ENCODE results near the gene SERPINE3. TPM values are rescaled to one million over a fixed set of nuclear protein-coding genes. Genes with fewer than 3 reads are reported as not detected.

SERPINE3 gene
- total and polyA plus RNA-seq, 4 donors, result 0.63 TPM; not detected in 3

DNA sequence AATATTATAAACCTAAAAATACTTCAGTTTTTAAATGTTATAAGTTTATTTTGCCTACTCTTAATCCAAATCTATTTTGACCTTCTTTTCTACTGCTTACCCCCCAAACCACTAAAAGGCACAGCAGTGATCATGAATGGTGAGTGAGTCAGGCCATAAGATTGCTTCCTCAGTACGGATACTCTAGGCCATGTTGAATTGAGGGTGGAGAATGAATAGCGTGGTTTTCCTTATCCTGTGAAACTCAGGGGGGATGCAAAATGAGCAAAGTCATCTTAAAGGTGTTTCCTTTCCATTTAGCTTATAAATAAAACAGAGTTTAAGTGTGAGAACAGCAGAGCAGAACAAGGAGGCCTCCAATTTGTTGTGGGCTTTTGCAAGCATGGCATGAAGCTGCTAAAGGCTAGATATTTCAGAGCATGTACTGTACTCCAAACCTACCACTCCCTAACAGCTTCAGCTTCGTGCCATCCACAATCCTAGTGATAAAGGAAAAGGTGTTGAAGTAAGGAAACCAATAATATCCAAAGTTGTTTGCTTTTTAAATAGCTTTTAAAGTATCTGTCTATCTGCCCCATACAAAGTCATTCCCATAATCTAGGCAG, 25.0 kb downstream of the SERPINE3 start:
- Histone ChIP-seq H3K9me3 (ENCODE audit: control insufficient read depth in 4 of 4, low read length in 3 of 4) (no peaks in the 10 kb centered on the region), H3K36me3 (ENCODE audit: control insufficient read depth in 4 of 4, insufficient read depth in 3 of 4, low read depth in 1 of 4, low read length in 3 of 4) (peaks cover 0 to 55% (median 36%) of the 10 kb centered on the region in 4 donors), H3K27me3 (ENCODE audit: control insufficient read depth in 4 of 4, insufficient read depth in 4 of 4, low read length in 3 of 4) (no peaks in the 10 kb centered on the region), H3K9ac (ENCODE audit: low read depth in 1 of 2, low read length in 2 of 2) (no peak overlapping the region), H3K27ac (ENCODE audit: low read depth in 1 of 2, low read length in 2 of 2) (no peak overlapping the region), H3K4me1 (ENCODE audit: control insufficient read depth in 4 of 4, insufficient read depth in 4 of 4, low read length in 3 of 4) (peaks cover 0 to 10% (median 0%) of the 10 kb centered on the region in 4 donors), H3K4me3 (ENCODE audit: low read depth in 1 of 3, low read length in 3 of 3) (no peak overlapping the region)
- 87% methylated on average over 3 of the region's 3 CpGs for WGBS
- no peak for TF ChIP-seq HNF4A (conservative IDR thresholded peaks at IDR 0.05)
- TF ChIP-seq YY1 (IDR thresholded peaks at IDR 0.05), result no peak
- TF ChIP-seq EGR1 (IDR thresholded peaks at IDR 0.05; ENCODE audit: low read depth in 2 of 2), result no peak
- TF ChIP-seq, protein P1, sequence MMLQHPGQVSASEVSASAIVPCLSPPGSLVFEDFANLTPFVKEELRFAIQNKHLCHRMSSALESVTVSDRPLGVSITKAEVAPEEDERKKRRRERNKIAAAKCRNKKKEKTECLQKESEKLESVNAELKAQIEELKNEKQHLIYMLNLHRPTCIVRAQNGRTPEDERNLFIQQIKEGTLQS (IDR thresholded peaks at IDR 0.05), result no peak
- no peak for TF ChIP-seq FOXA2 (IDR thresholded peaks at IDR 0.05)
- no peak for TF ChIP-seq RAD21 (IDR thresholded peaks at IDR 0.05)
- TF ChIP-seq SP1 (IDR thresholded peaks at IDR 0.05), result no peak
- TF ChIP-seq, protein P2, sequence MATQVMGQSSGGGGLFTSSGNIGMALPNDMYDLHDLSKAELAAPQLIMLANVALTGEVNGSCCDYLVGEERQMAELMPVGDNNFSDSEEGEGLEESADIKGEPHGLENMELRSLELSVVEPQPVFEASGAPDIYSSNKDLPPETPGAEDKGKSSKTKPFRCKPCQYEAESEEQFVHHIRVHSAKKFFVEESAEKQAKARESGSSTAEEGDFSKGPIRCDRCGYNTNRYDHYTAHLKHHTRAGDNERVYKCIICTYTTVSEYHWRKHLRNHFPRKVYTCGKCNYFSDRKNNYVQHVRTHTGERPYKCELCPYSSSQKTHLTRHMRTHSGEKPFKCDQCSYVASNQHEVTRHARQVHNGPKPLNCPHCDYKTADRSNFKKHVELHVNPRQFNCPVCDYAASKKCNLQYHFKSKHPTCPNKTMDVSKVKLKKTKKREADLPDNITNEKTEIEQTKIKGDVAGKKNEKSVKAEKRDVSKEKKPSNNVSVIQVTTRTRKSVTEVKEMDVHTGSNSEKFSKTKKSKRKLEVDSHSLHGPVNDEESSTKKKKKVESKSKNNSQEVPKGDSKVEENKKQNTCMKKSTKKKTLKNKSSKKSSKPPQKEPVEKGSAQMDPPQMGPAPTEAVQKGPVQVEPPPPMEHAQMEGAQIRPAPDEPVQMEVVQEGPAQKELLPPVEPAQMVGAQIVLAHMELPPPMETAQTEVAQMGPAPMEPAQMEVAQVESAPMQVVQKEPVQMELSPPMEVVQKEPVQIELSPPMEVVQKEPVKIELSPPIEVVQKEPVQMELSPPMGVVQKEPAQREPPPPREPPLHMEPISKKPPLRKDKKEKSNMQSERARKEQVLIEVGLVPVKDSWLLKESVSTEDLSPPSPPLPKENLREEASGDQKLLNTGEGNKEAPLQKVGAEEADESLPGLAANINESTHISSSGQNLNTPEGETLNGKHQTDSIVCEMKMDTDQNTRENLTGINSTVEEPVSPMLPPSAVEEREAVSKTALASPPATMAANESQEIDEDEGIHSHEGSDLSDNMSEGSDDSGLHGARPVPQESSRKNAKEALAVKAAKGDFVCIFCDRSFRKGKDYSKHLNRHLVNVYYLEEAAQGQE (IDR thresholded peaks at IDR 0.05), result no peak
- TF ChIP-seq FOXA1 (IDR thresholded peaks at IDR 0.05), result no peak
- TF ChIP-seq GABPA (IDR thresholded peaks at IDR 0.05 in 1 of 2, conservative IDR thresholded peaks at IDR 0.05 in 1 of 2), result no peak
- no peak for TF ChIP-seq TAF1 (conservative IDR thresholded peaks at IDR 0.05)
- TF ChIP-seq RXRA (IDR thresholded peaks at IDR 0.05), result no peak
- DNase-seq (ENCODE audit: low spot score), result no peak

DNA sequence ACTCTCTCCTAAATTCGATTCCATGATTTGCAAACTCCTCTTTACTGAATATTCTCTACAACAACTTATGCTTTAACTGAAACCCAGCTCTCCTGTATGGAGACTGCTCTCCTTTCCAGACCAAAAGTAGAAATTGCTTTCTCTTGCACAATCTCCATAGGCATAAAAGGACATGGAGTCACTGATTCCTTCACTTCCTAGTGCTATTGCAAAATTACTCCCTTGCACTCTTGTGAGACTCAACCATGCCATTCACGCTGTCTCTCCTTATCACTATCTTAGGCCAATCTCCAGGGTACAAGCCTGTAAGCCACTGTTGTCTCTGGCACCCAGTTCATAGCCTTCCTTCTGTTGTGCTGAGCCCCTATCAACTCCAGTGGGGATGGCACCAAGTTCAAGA, 30.6 kb downstream of the SERPINE3 start:
- Histone ChIP-seq H3K4me1 (ENCODE audit: control insufficient read depth in 4 of 4, insufficient read depth in 4 of 4, low read length in 3 of 4) (no peaks in the 10 kb centered on the region), H3K27me3 (ENCODE audit: control insufficient read depth in 4 of 4, insufficient read depth in 4 of 4, low read length in 3 of 4) (no peaks in the 10 kb centered on the region), H3K27ac (ENCODE audit: low read depth in 1 of 2, low read length in 2 of 2) (no peak overlapping the region), H3K36me3 (ENCODE audit: control insufficient read depth in 4 of 4, insufficient read depth in 3 of 4, low read depth in 1 of 4, low read length in 3 of 4) (peaks cover 7 to 83% (median 66%) of the 10 kb centered on the region in 4 donors), H3K9ac (ENCODE audit: low read depth in 1 of 2, low read length in 2 of 2) (no peak overlapping the region), H3K9me3 (ENCODE audit: control insufficient read depth in 4 of 4, low read length in 3 of 4) (no peaks in the 10 kb centered on the region), H3K4me3 (ENCODE audit: low read depth in 1 of 3, low read length in 3 of 3) (no peak overlapping the region)
- WGBS, result 97% methylated on average over 2 of the region's 2 CpGs
- DNase-seq (ENCODE audit: low spot score), result no peak
- TF ChIP-seq RXRA (IDR thresholded peaks at IDR 0.05) (no peak), RAD21 (IDR thresholded peaks at IDR 0.05) (no peak), JUND (IDR thresholded peaks at IDR 0.05) (no peak), FOXA2 (IDR thresholded peaks at IDR 0.05) (no peak), HNF4A (conservative IDR thresholded peaks at IDR 0.05) (no peak), NR2F2 (IDR thresholded peaks at IDR 0.05) (no peak), HNF4G (IDR thresholded peaks at IDR 0.05) (no peak), TAF1 (conservative IDR thresholded peaks at IDR 0.05) (no peak), EGR1 (IDR thresholded peaks at IDR 0.05; ENCODE audit: low read depth in 2 of 2) (no peak), FOXA1 (IDR thresholded peaks at IDR 0.05) (no peak), SP1 (IDR thresholded peaks at IDR 0.05) (no peak), GABPA (IDR thresholded peaks at IDR 0.05 in 1 of 2, conservative IDR thresholded peaks at IDR 0.05 in 1 of 2) (no peak), YY1 (IDR thresholded peaks at IDR 0.05) (no peak)
- TF ChIP-seq, protein P2 (IDR thresholded peaks at IDR 0.05), result no peak
- TF ChIP-seq, protein P3, sequence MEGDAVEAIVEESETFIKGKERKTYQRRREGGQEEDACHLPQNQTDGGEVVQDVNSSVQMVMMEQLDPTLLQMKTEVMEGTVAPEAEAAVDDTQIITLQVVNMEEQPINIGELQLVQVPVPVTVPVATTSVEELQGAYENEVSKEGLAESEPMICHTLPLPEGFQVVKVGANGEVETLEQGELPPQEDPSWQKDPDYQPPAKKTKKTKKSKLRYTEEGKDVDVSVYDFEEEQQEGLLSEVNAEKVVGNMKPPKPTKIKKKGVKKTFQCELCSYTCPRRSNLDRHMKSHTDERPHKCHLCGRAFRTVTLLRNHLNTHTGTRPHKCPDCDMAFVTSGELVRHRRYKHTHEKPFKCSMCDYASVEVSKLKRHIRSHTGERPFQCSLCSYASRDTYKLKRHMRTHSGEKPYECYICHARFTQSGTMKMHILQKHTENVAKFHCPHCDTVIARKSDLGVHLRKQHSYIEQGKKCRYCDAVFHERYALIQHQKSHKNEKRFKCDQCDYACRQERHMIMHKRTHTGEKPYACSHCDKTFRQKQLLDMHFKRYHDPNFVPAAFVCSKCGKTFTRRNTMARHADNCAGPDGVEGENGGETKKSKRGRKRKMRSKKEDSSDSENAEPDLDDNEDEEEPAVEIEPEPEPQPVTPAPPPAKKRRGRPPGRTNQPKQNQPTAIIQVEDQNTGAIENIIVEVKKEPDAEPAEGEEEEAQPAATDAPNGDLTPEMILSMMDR (IDR thresholded peaks at IDR 0.05; ENCODE audit: low read depth, low read length, missing input control), result no peak
- TF ChIP-seq, protein P4, sequence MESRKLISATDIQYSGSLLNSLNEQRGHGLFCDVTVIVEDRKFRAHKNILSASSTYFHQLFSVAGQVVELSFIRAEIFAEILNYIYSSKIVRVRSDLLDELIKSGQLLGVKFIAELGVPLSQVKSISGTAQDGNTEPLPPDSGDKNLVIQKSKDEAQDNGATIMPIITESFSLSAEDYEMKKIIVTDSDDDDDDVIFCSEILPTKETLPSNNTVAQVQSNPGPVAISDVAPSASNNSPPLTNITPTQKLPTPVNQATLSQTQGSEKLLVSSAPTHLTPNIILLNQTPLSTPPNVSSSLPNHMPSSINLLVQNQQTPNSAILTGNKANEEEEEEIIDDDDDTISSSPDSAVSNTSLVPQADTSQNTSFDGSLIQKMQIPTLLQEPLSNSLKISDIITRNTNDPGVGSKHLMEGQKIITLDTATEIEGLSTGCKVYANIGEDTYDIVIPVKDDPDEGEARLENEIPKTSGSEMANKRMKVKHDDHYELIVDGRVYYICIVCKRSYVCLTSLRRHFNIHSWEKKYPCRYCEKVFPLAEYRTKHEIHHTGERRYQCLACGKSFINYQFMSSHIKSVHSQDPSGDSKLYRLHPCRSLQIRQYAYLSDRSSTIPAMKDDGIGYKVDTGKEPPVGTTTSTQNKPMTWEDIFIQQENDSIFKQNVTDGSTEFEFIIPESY (IDR thresholded peaks at IDR 0.05), result no peak
- TF ChIP-seq, protein P1 (IDR thresholded peaks at IDR 0.05), result no peak
- TF ChIP-seq, protein P5, sequence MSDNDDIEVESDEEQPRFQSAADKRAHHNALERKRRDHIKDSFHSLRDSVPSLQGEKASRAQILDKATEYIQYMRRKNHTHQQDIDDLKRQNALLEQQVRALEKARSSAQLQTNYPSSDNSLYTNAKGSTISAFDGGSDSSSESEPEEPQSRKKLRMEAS (IDR thresholded peaks at IDR 0.05), result no peak
